ENCODE measurements around the gene CCDC9. TPM values are rescaled to one million over a fixed set of nuclear protein-coding genes. Genes with fewer than 3 reads are reported as not detected.

The CCDC9 gene
- total RNA-seq, 1 donor from 2014 or later = 49.2 TPM

GRCh38 chr19:47221080-47221841 lies 35.1 kb upstream of the CCDC9 start:
- no peak for DNase-seq (ENCODE audit: low spot score in 2 of 2, unreplicated experiment in 2 of 2)
- peaks cover 6% of the 10 kb centered on the region for H3K4me1 Mint-ChIP-seq
- H3K4me3 Mint-ChIP-seq = no peak overlapping the region
- H3K27ac Mint-ChIP-seq = no peak overlapping the region
- no peaks in the 10 kb centered on the region for H3K27me3 Mint-ChIP-seq (ENCODE audit: low read depth)
- TF ChIP-seq CTCF (IDR thresholded peaks at IDR 0.05; ENCODE audit: unreplicated experiment) = no peak
- peaks cover 10% of the 10 kb centered on the region for H3K36me3 Mint-ChIP-seq
- no peaks in the 10 kb centered on the region for H3K9me3 Mint-ChIP-seq

GRCh38 chr19:47221890-47222289 lies 34.4 kb upstream of the CCDC9 start:
- peaks cover 9% of the 10 kb centered on the region for H3K4me1 Mint-ChIP-seq
- H3K9me3 Mint-ChIP-seq = no peaks in the 10 kb centered on the region
- TF ChIP-seq CTCF (IDR thresholded peaks at IDR 0.05; ENCODE audit: unreplicated experiment) = no peak
- DNase-seq (ENCODE audit: low spot score in 2 of 2, unreplicated experiment in 2 of 2) = no peak
- no peaks in the 10 kb centered on the region for H3K27me3 Mint-ChIP-seq (ENCODE audit: low read depth)
- peaks cover 10% of the 10 kb centered on the region for H3K36me3 Mint-ChIP-seq
- no peak overlapping the region for H3K27ac Mint-ChIP-seq
- no peak overlapping the region for H3K4me3 Mint-ChIP-seq

GRCh38 chr19:47225746-47226425 lies 30.4 kb upstream of the CCDC9 start:
- H3K27me3 Mint-ChIP-seq (ENCODE audit: low read depth) = no peaks in the 10 kb centered on the region
- peak; percentile 84 to 92 for DNase-seq (ENCODE audit: low spot score in 2 of 2, unreplicated experiment in 2 of 2)
- no peaks in the 10 kb centered on the region for H3K9me3 Mint-ChIP-seq
- H3K36me3 Mint-ChIP-seq = peaks cover 7% of the 10 kb centered on the region
- H3K4me3 Mint-ChIP-seq = peak overlapping the region; percentile 30
- peak overlapping the region; percentile 93 for H3K27ac Mint-ChIP-seq
- TF ChIP-seq CTCF (IDR thresholded peaks at IDR 0.05; ENCODE audit: unreplicated experiment) = peak; percentile 28
- peaks cover 17% of the 10 kb centered on the region for H3K4me1 Mint-ChIP-seq

- Mint-ChIP-seq H3K9me3 (no peaks in the 10 kb centered on the region), H3K27me3 (ENCODE audit: low read depth) (no peaks in the 10 kb centered on the region), H3K27ac (peak overlapping the region; percentile 93), H3K4me1 (peaks cover 22% of the 10 kb centered on the region), H3K4me3 (peak overlapping the region; percentile 68), H3K36me3 (peaks cover 5% of the 10 kb centered on the region)
- no peak for TF ChIP-seq CTCF (IDR thresholded peaks at IDR 0.05; ENCODE audit: unreplicated experiment)
- DNase-seq (ENCODE audit: low spot score in 2 of 2, unreplicated experiment in 2 of 2) = no peak
Observed at GRCh38 chr19:47226426-47227351, 29.6 kb upstream of the CCDC9 start.

- H3K27ac Mint-ChIP-seq = peak overlapping the region; percentile 93
- H3K4me3 Mint-ChIP-seq = peak overlapping the region; percentile 68
- no peaks in the 10 kb centered on the region for H3K9me3 Mint-ChIP-seq
- no peak for TF ChIP-seq CTCF (IDR thresholded peaks at IDR 0.05; ENCODE audit: unreplicated experiment)
- no peaks in the 10 kb centered on the region for H3K27me3 Mint-ChIP-seq (ENCODE audit: low read depth)
- H3K4me1 Mint-ChIP-seq = peaks cover 28% of the 10 kb centered on the region
- peak in 1 of 2 experiments; percentile 67 for DNase-seq (ENCODE audit: low spot score in 2 of 2, unreplicated experiment in 2 of 2)
- peaks cover 3% of the 10 kb centered on the region for H3K36me3 Mint-ChIP-seq
Observed at GRCh38 chr19:47227352-47228167, 28.8 kb upstream of the CCDC9 start.
